Measurements from ENCODE around the gene SERPINB5. TPM values are rescaled to one million over a fixed set of nuclear protein-coding genes. Genes with fewer than 3 reads are reported as not detected.

SERPINB5 gene
- total RNA-seq, result not detected

GRCh38 chr18:63476668-63477067 is at the start of gene SERPINB5:
Gene SERPINB5 (plus strand): TSS chr18:63476958. CDS start chr18:63484429, 7,471 bp downstream.

GRCh38 chr18:63542069-63542468 is 65.3 kb downstream of the SERPINB5 start, which contains the start of gene SERPINB12:
Gene SERPINB12 (plus strand): TSS chr18:63542369. CDS start chr18:63556160, 13,791 bp downstream.

Other genes starting within 250 kb of the SERPINB5 start
- gene BCL2, start 157.2 kb upstream of the SERPINB5 start, total RNA-seq, result 49.1 TPM
- 15.3 TPM for gene KDSR, start 109.8 kb upstream of the SERPINB5 start, total RNA-seq
- gene VPS4B, start 54.5 kb upstream of the SERPINB5 start, total RNA-seq, result 32.6 TPM
- not detected for gene SERPINB12, start 65.4 kb downstream of the SERPINB5 start, total RNA-seq
- not detected for gene SERPINB13, start 110.4 kb downstream of the SERPINB5 start, total RNA-seq
- not detected for gene SERPINB4, start 167.3 kb downstream of the SERPINB5 start, total RNA-seq
- gene SERPINB3, start 184.9 kb downstream of the SERPINB5 start, total RNA-seq, result not detected
- gene SERPINB11, start 226.0 kb downstream of the SERPINB5 start, total RNA-seq, result not detected